ENCODE data around the gene HGS. TPM values are rescaled to one million over a fixed set of nuclear protein-coding genes. Genes with fewer than 3 reads are reported as not detected.

The HGS gene
- total and polyA plus RNA-seq, 2 of the 13 experiments (the other 11 are each of a cell fraction or from before 2014, with no cell fraction given), result 73.3 to 78.1 TPM

DNA sequence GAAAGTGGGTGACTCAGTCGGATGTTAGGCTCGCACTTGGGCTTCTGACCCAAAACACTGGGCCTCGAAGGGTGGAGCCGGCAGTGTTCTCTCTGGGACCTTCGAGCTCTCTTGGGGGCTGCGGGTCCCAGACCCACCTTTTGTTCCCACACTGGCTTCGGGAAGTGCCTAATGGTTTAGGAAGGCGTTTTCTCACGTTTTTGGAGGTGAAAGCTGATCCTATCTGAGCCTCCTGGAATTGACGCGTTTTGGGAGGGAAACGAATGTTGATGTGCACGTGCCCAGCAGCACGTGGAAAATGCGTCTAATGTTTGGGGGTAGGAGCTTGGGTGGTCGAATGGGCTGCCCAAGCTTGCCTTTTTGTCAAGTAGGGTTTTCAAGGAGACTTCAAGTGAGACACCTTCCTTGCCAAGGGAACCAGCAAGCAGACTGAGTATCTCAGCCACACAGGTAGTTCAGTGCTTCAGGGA is 666 bp downstream of the HGS start:
- H3K9ac ChIP-seq (ENCODE audit: insufficient read depth, low read depth, low read length), result peak overlapping the region; percentile 94
- H3K27ac ChIP-seq (ENCODE audit: extremely low read length, insufficient read depth, low read length), result peak overlapping the region; percentile 53
- in situ Hi-C loops (cut with HindIII; ENCODE audit: extremely low pct_ligation_motif_present, low pct_unique_long_range_greater_than_20kb) (no loop called here), intact Hi-C loops (cut with micrococcal nuclease; ENCODE audit: unreplicated experiment) (no loop called here)
- H3K27me3 ChIP-seq (ENCODE audit: control insufficient read depth in 1 of 2, insufficient read depth in 2 of 2, low read length in 2 of 2), result no peaks in the 10 kb centered on the region; a peak in 1 of 5 replicates
- BruUV-seq (replicated peaks), result TSS peak; percentile 71
- 0% methylated on average over 16 of the region's 16 CpGs for WGBS (ENCODE audit: low lambda C conversion rate)
- no peak for FAIRE-seq
- peak overlapping the region; percentile 94 to 99 (median 96) for H3K4me3 ChIP-seq (replicated peaks in 1 of 3; ENCODE audit: insufficient read depth in 1 of 3, low read depth in 2 of 3, low read length in 3 of 3)
- H3K36me3 ChIP-seq (replicated peaks in 1 of 2; ENCODE audit: control insufficient read depth in 1 of 2, insufficient read depth in 2 of 2, low read length in 2 of 2), result peaks cover 33 to 42% of the 10 kb centered on the region in 2 experiments; a peak in 4 of 5 replicates
- no peak overlapping the region for H2AFZ ChIP-seq (ENCODE audit: low read length)
- ATAC-seq, result no peak
- ChIA-PET POLR2A (interaction anchor here (0.8 to 4.5 kb wide), 15 partner anchors 9 to 446 kb away, joined by 3 to 124 read pairs (median 8); partner anchors contain the start of genes CCDC137, MRPL12, NDUFAF8 and OXLD1), CTCF (ENCODE audit: low intra/inter-chr PET ratio, low total read pairs) (no interaction called here)
- H3K9me3 ChIP-seq (ENCODE audit: low read length), result no peaks in the 10 kb centered on the region
- peaks cover 41% of the 10 kb centered on the region for H3K4me1 ChIP-seq (ENCODE audit: insufficient read depth, low read length)
- DNase-seq (ENCODE audit: low spot score), result peak; percentile 44
- H4K20me1 ChIP-seq (ENCODE audit: insufficient read depth, low read length), result no peaks in the 10 kb centered on the region
- peaks cover 35% of the 10 kb centered on the region for H3K79me2 ChIP-seq (ENCODE audit: insufficient read depth, low read length)
- H3K4me2 ChIP-seq (ENCODE audit: low read depth, low read length), result peak overlapping the region; percentile 94
- TF ChIP-seq ZNF737 (CRISPR knock-in tag; IDR thresholded peaks at IDR 0.05; ENCODE audit: borderline replicate concordance) (0 out of 2 replicates have a peak, but pooled peaks have one; percentile 16), ZBTB42 (CRISPR knock-in tag; IDR thresholded peaks at IDR 0.05) (0 out of 2 replicates have a peak, but pooled peaks have one; percentile 56), POLR2A (IDR thresholded peaks at IDR 0.05; ENCODE audit: insufficient read depth in 1 of 2, low read depth in 2 of 2, low read length in 2 of 2) (no peak), BHLHE40 (IDR thresholded peaks at IDR 0.05; ENCODE audit: low read length) (peak; percentile 63), ZNF230 (CRISPR knock-in tag; IDR thresholded peaks at IDR 0.05) (0 out of 2 replicates have a peak, but pooled peaks have one; percentile 56), STAG1 (CRISPR knock-in tag; IDR thresholded peaks at IDR 0.05) (no peak), ZIK1 (CRISPR knock-in tag; IDR thresholded peaks at IDR 0.05; ENCODE audit: borderline replicate concordance, low read depth) (peak; percentile 9; the same call in 1 of the 2 replicates), HDAC2 (CRISPR knock-in tag; IDR thresholded peaks at IDR 0.05) (peak; percentile 23; the same call in 1 of the 2 replicates), ZNF781 (CRISPR knock-in tag; IDR thresholded peaks at IDR 0.05; ENCODE audit: borderline replicate concordance, not compliant biosample characterization) (peak; percentile 21), EED (CRISPR knock-in tag; IDR thresholded peaks at IDR 0.05) (no peak), ZNF879 (CRISPR knock-in tag; IDR thresholded peaks at IDR 0.05) (no peak), EEA1 (CRISPR knock-in tag; IDR thresholded peaks at IDR 0.05; ENCODE audit: borderline replicate concordance) (peak; percentile 11; the same call in 1 of the 2 replicates), NFE2L2 (IDR thresholded peaks at IDR 0.05; ENCODE audit: low read length) (no peak), NFKBIZ (CRISPR knock-in tag; IDR thresholded peaks at IDR 0.05) (0 out of 2 replicates have a peak, but pooled peaks have one; percentile 34), ZNF589 (CRISPR knock-in tag; conservative IDR thresholded peaks at IDR 0.05) (peak; percentile 31; the same call in 1 of the 2 replicates), ZNF816 (CRISPR knock-in tag; IDR thresholded peaks at IDR 0.05; ENCODE audit: borderline replicate concordance) (no peak), RNF2 (conservative IDR thresholded peaks at IDR 0.05; ENCODE audit: low read depth) (peak; percentile 71; the same call in 1 of the 2 replicates)
- TF ChIP-seq, protein P1, sequence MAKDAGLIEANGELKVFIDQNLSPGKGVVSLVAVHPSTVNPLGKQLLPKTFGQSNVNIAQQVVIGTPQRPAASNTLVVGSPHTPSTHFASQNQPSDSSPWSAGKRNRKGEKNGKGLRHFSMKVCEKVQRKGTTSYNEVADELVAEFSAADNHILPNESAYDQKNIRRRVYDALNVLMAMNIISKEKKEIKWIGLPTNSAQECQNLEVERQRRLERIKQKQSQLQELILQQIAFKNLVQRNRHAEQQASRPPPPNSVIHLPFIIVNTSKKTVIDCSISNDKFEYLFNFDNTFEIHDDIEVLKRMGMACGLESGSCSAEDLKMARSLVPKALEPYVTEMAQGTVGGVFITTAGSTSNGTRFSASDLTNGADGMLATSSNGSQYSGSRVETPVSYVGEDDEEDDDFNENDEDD (CRISPR knock-in tag; IDR thresholded peaks at IDR 0.05; ENCODE audit: borderline replicate concordance), result peak; percentile 80
- TF ChIP-seq, protein P2, sequence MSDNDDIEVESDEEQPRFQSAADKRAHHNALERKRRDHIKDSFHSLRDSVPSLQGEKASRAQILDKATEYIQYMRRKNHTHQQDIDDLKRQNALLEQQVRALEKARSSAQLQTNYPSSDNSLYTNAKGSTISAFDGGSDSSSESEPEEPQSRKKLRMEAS (IDR thresholded peaks at IDR 0.05), result peak; percentile 82
- TF ChIP-seq, protein P3, sequence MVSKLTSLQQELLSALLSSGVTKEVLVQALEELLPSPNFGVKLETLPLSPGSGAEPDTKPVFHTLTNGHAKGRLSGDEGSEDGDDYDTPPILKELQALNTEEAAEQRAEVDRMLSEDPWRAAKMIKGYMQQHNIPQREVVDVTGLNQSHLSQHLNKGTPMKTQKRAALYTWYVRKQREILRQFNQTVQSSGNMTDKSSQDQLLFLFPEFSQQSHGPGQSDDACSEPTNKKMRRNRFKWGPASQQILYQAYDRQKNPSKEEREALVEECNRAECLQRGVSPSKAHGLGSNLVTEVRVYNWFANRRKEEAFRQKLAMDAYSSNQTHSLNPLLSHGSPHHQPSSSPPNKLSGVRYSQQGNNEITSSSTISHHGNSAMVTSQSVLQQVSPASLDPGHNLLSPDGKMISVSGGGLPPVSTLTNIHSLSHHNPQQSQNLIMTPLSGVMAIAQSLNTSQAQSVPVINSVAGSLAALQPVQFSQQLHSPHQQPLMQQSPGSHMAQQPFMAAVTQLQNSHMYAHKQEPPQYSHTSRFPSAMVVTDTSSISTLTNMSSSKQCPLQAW (CRISPR knock-in tag; IDR thresholded peaks at IDR 0.05), result 0 out of 2 replicates have a peak, but pooled peaks have one; percentile 32
- TF ChIP-seq, protein P4, sequence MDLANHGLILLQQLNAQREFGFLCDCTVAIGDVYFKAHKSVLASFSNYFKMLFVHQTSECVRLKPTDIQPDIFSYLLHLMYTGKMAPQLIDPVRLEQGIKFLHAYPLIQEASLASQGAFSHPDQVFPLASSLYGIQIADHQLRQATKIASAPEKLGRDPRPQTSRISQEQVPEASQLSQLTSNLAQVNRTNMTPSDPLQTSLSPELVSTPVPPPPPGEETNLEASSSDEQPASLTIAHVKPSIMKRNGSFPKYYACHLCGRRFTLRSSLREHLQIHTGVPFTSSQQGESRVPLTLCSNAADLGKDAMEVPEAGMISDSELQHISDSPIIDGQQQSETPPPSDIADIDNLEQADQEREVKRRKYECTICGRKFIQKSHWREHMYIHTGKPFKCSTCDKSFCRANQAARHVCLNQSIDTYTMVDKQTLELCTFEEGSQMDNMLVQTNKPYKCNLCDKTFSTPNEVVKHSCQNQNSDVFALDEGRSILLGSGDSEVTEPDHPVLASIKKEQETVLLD (CRISPR knock-in tag; IDR thresholded peaks at IDR 0.05; ENCODE audit: low read depth), result no peak; the same call in 1 of the 2 replicates
